Measurements from ENCODE around the gene WRAP53. TPM values are rescaled to one million over a fixed set of nuclear protein-coding genes. Genes with fewer than 3 reads are reported as not detected.

Gene WRAP53
- total and polyA plus RNA-seq, 2 of the 13 experiments (the other 11 are each of a cell fraction or from before 2014, with no cell fraction given), result 7.0 to 19.5 TPM

DNA sequence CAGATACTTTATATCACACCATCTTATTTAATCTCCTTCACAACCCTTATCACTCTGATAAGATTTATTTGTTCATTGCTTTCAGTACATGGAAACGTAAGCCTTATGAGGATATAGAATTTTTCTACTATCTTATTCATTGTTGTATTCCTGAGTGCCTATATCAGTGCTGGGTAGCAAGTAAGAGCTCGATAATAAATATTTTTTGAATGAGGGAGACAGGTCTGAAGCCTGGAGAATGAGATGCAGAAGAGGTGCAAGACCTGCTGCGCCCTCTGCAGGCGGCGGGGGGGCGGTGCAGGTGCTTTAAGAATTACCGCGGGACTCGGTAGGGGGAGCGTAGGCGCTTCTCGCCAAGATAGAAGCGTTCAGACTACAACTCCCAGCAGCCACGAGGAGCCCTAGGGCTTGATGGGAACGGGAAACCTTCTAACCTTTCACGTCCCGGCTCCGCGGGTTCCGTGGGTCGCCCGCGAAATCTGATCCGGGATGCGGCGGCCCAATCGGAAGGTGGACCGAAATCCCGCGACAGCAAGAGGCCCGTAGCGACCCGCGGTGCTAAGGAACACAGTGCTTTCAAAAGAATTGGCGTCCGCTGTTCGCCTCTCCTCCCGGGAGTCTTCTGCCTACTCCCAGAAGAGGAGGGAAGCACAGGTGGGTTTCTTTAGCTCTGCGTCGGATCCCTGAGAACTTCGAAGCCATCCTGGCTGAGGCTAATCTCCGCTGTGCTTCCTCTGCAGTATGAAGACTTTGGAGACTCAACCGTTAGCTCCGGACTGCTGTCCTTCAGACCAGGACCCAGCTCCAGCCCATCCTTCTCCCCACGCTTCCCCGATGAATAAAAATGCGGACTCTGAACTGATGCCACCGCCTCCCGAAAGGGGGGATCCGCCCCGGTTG is at the start of gene WRAP53 (continued):
- TF ChIP-seq, protein P1, sequence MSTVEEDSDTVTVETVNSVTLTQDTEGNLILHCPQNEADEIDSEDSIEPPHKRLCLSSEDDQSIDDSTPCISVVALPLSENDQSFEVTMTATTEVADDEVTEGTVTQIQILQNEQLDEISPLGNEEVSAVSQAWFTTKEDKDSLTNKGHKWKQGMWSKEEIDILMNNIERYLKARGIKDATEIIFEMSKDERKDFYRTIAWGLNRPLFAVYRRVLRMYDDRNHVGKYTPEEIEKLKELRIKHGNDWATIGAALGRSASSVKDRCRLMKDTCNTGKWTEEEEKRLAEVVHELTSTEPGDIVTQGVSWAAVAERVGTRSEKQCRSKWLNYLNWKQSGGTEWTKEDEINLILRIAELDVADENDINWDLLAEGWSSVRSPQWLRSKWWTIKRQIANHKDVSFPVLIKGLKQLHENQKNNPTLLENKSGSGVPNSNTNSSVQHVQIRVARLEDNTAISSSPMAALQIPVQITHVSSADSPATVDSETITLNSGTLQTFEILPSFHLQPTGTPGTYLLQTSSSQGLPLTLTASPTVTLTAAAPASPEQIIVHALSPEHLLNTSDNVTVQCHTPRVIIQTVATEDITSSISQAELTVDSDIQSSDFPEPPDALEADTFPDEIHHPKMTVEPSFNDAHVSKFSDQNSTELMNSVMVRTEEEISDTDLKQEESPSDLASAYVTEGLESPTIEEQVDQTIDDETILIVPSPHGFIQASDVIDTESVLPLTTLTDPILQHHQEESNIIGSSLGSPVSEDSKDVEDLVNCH (CRISPR knock-in tag; IDR thresholded peaks at IDR 0.05), result no peak
- TF ChIP-seq ARID5B (CRISPR knock-in tag; IDR thresholded peaks at IDR 0.05) (no peak; the same call in 1 of the 2 replicates), ZNF784 (CRISPR knock-in tag; IDR thresholded peaks at IDR 0.05; ENCODE audit: borderline replicate concordance) (no peak), HCFC1 (IDR thresholded peaks at IDR 0.05; ENCODE audit: low read depth, low read length) (peak; percentile 94), ZNF441 (CRISPR knock-in tag; IDR thresholded peaks at IDR 0.05; ENCODE audit: borderline replicate concordance) (no peak), HHEX (CRISPR knock-in tag; IDR thresholded peaks at IDR 0.05) (0 out of 2 replicates have a peak, but pooled peaks have one; percentile 40), ZMYM2 (CRISPR knock-in tag; IDR thresholded peaks at IDR 0.05) (no peak), REXO4 (CRISPR knock-in tag; IDR thresholded peaks at IDR 0.05; ENCODE audit: borderline replicate concordance) (no peak), PAF1 (CRISPR knock-in tag; IDR thresholded peaks at IDR 0.05) (no peak), ZFP36 (IDR thresholded peaks at IDR 0.05; ENCODE audit: borderline replicate concordance, low read depth, low read length, partially characterized antibody) (no peak), HOXA5 (CRISPR knock-in tag; IDR thresholded peaks at IDR 0.05) (no peak), BCLAF1 (IDR thresholded peaks at IDR 0.05) (no peak), ZBTB42 (CRISPR knock-in tag; IDR thresholded peaks at IDR 0.05) (no peak), KMT2B (CRISPR knock-in tag; IDR thresholded peaks at IDR 0.05) (no peak; the same call in 1 of the 2 replicates), CBX2 (IDR thresholded peaks at IDR 0.05; ENCODE audit: low read depth, low read length) (no peak), CBX2 (CRISPR knock-in tag; IDR thresholded peaks at IDR 0.05; ENCODE audit: low read depth) (no peak)
- TF ChIP-seq, protein P2, sequence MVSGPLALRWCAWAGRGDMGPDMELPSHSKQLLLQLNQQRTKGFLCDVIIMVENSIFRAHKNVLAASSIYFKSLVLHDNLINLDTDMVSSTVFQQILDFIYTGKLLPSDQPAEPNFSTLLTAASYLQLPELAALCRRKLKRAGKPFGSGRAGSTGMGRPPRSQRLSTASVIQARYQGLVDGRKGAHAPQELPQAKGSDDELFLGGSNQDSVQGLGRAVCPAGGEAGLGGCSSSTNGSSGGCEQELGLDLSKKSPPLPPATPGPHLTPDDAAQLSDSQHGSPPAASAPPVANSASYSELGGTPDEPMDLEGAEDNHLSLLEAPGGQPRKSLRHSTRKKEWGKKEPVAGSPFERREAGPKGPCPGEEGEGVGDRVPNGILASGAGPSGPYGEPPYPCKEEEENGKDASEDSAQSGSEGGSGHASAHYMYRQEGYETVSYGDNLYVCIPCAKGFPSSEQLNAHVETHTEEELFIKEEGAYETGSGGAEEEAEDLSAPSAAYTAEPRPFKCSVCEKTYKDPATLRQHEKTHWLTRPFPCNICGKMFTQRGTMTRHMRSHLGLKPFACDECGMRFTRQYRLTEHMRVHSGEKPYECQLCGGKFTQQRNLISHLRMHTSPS (CRISPR knock-in tag; IDR thresholded peaks at IDR 0.05; ENCODE audit: low read depth), result no peak
